MCF 10A (cell line): ENCODE results near the gene ASB13. TPM values are rescaled to one million over a fixed set of nuclear protein-coding genes. Genes with fewer than 3 reads are reported as not detected.

Source experiments
- BruUV-seq: library from RNA; stranded (reverse); fragments of 400-500 nt; replicated peaks from 2 replicates; lab custom pipeline; 2021; lab: Mats Ljungman, UMichigan
- CTCF ChIA-PET: fragments of 300-600 bp; sonication (Branson Sonifier 250); formaldehyde crosslinking; extraction: SDS; loops from one replicate; lab custom pipeline; 2021; ENCODE audit warnings: antibody characterized with exemption, inconsistent platforms; lab: Yijun Ruan, JAX
- POLR2A ChIA-PET: fragments of 300-600, 350-650 bp; sonication (Branson Sonifier 250); formaldehyde crosslinking; extraction: SDS; loops from one replicate; lab custom pipeline; 2020; ENCODE audit warnings: antibody characterized with exemption, inconsistent platforms; lab: Yijun Ruan, JAX
- DNase-seq: peaks from one replicate; pipeline ENCODE4 v3.0.0-alpha.2; 2018; ENCODE audit not compliant: unreplicated experiment
- H3K27ac Mint-ChIP-seq: one replicate; pipeline ENCODE4 v1.8.0; 2022; ENCODE audit warnings: mild to moderate bottlenecking, low read depth, mixed read lengths; ENCODE audit not compliant: unreplicated experiment
- H3K27me3 Mint-ChIP-seq: one replicate; pipeline ENCODE4 v1.8.0; 2022; ENCODE audit warnings: mixed read lengths; ENCODE audit not compliant: insufficient read depth, unreplicated experiment
- H3K36me3 Mint-ChIP-seq: one replicate; pipeline ENCODE4 v1.8.0; 2022; ENCODE audit warnings: mild to moderate bottlenecking, moderate library complexity, mixed read lengths; ENCODE audit not compliant: insufficient read depth, unreplicated experiment
- H3K4me1 Mint-ChIP-seq: one replicate; pipeline ENCODE4 v1.8.0; 2022; ENCODE audit warnings: mixed read lengths; ENCODE audit not compliant: insufficient read depth, unreplicated experiment
- H3K4me3 Mint-ChIP-seq: one replicate; pipeline ENCODE4 v1.8.0; 2022; ENCODE audit warnings: mild to moderate bottlenecking, moderate library complexity, mixed read lengths; ENCODE audit not compliant: unreplicated experiment
- H3K9me3 Mint-ChIP-seq: one replicate; pipeline ENCODE4 v1.8.0; 2022; ENCODE audit warnings: mixed read lengths; ENCODE audit not compliant: unreplicated experiment
- CTCF ChIP-seq: fragments of 200-600 bp; IDR thresholded peaks from one replicate; pipeline ENCODE4 v1.8.0; 2022; ENCODE audit warnings: antibody characterized with exemption, mild to moderate bottlenecking; ENCODE audit not compliant: unreplicated experiment
- intact Hi-C: fragments of 100-400 bp; cut with micrococcal nuclease; formaldehyde crosslinking; loops from 2 replicates; pipeline ENCODE4 v1.14.1; 2022
- total RNA-seq: library from RNA; stranded (reverse); gene quantifications from 2 replicates; pipeline ENCODE4 v1.2.3, GENCODE V29; 2022

ASB13 gene
- total RNA-seq, 1 experiment from 2014 or later: 16.3 TPM

- no peak for DNase-seq
- Mint-ChIP-seq H3K36me3 (peaks cover 61% of the 10 kb centered on the region), H3K27ac (no peak overlapping the region), H3K4me3 (no peak overlapping the region), H3K27me3 (no peaks in the 10 kb centered on the region), H3K9me3 (no peaks in the 10 kb centered on the region), H3K4me1 (no peaks in the 10 kb centered on the region)
- no peak for TF ChIP-seq CTCF
- CTCF ChIA-PET: no interaction called here
- POLR2A ChIA-PET: interaction anchor here (1.0 kb wide), 1 partner anchor 195 kb away, joined by 3 read pairs; no protein-coding TSS in a partner anchor
- BruUV-seq: no TSS peak
- intact Hi-C loops: no loop called here
Measured at GRCh38 chr10:5638494-5638893, 27.9 kb downstream of the ASB13 start.

GRCh38 chr10:5634918-5635317, 31.5 kb downstream of the ASB13 start:
- CTCF ChIA-PET: interaction anchor here (0.6 to 1.9 kb wide), 3 partner anchors 11 to 343 kb away, joined by 3 to 12 read pairs (median 5); no protein-coding TSS in a partner anchor
- no peak for TF ChIP-seq CTCF
- DNase-seq: no peak
- Mint-ChIP-seq H3K4me1 (peaks cover 24% of the 10 kb centered on the region), H3K36me3 (peaks cover 25% of the 10 kb centered on the region), H3K9me3 (no peaks in the 10 kb centered on the region), H3K27me3 (no peaks in the 10 kb centered on the region), H3K4me3 (no peak overlapping the region), H3K27ac (no peak overlapping the region)
- BruUV-seq: no TSS peak
- POLR2A ChIA-PET: no interaction called here
- intact Hi-C loops: no loop called here

- intact Hi-C loops: no loop called here
- Mint-ChIP-seq H3K36me3 (peaks cover 15% of the 10 kb centered on the region), H3K4me3 (no peak overlapping the region), H3K27me3 (no peaks in the 10 kb centered on the region), H3K4me1 (peaks cover 31% of the 10 kb centered on the region), H3K27ac (peak overlapping the region; percentile 30), H3K9me3 (no peaks in the 10 kb centered on the region)
- CTCF ChIA-PET: interaction anchor here (1.9 kb wide), 1 partner anchor 10 kb away, joined by 12 read pairs; no protein-coding TSS in a partner anchor
- TF ChIP-seq CTCF: no peak
- BruUV-seq: no TSS peak
- no peak for DNase-seq
- POLR2A ChIA-PET: interaction anchor here (1.0 to 5.6 kb wide), 14 partner anchors 9 to 255 kb away, joined by 3 to 46 read pairs (median 5); partner anchors contain the start of gene TASOR2
Measured at GRCh38 chr10:5633166-5633749, 33.1 kb downstream of the ASB13 start.

GRCh38 chr10:5632446-5632845, 33.9 kb downstream of the ASB13 start:
- H3K4me1 Mint-ChIP-seq: peaks cover 31% of the 10 kb centered on the region

More at GRCh38 chr10:5632446-5632845, 33.9 kb downstream of the ASB13 start:
- intact Hi-C loops: no loop called here
- peak overlapping the region; percentile 6 for H3K4me3 Mint-ChIP-seq
- H3K27me3 Mint-ChIP-seq: no peaks in the 10 kb centered on the region
- DNase-seq: peak; percentile 76
- TF ChIP-seq CTCF: no peak
- H3K36me3 Mint-ChIP-seq: peaks cover 8% of the 10 kb centered on the region
- POLR2A ChIA-PET: interaction anchor here (0.6 to 5.6 kb wide), 23 partner anchors 9 to 462 kb away, joined by 3 to 46 read pairs (median 5); partner anchors contain the start of genes ANKRD16, FBH1, GDI2 and TASOR2
- BruUV-seq: no TSS peak
- H3K9me3 Mint-ChIP-seq: no peaks in the 10 kb centered on the region
- peak overlapping the region; percentile 30 for H3K27ac Mint-ChIP-seq
- CTCF ChIA-PET: interaction anchor here (0.9 to 2.1 kb wide), 2 partner anchors 28 to 190 kb away, joined by 4 to 6 read pairs; no protein-coding TSS in a partner anchor
